ENCODE measurements around the gene CAPSL. TPM values are rescaled to one million over a fixed set of nuclear protein-coding genes. Genes with fewer than 3 reads are reported as not detected.
"Not testable (repeated sequence)": the region's sequence is repeated elsewhere in the genome, so short reads cannot be mapped to it uniquely, and the experiment has no call there.

CAPSL gene
- polyA plus RNA-seq, 3 donors from 2014 or later: not detected

DNA sequence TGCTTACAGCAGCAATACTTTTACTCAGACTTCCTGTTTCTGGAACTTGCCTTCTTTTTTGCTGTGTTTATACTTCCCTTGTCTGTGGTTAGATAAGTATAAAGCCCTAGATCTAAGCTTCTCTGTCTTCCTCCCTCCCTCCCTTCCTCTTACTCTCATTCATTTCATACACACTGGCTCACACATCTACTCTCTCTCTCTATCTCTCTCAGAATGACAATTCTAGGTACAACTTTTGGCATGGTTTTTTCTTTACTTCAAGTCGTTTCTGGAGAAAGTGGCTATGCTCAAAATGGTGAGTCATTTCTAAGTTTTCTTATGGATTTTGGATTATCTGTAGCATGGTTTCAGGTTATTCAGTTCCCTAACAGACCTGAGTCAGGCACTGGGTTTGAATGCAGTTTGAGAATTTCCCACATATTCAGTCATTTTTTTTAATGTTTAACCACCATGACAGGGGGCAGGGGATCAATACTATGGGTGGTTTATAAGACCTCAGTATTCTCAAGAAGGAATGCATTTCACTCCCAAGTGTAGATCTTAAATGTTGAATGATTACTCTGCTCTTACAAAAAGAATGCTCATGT lies 81.6 kb downstream of the CAPSL start, which contains the start of gene IL7R:
Gene IL7R, plus strand, starts transcription at position 127 of the 587 bp plus-strand sequence. Its CDS starts 87 bp downstream, at position 214.
- no peaks in the 10 kb centered on the region for H3K9me3 Mint-ChIP-seq
- H3K27me3 Mint-ChIP-seq (ENCODE audit: low read depth in 3 of 3): peaks cover 0 to 2% (median 2%) of the 10 kb centered on the region in 3 donors
- H3K27ac Mint-ChIP-seq: peak within 1 kb of the TSS; percentile 4 to 94 (median 83)
- peaks cover 29 to 65% of the 10 kb centered on the region in 2 donors for H3K4me1 Mint-ChIP-seq
- DNase-seq: peak; percentile 32 to 44 (median 43)
- peaks cover 0 to 11% (median 7%) of the 10 kb centered on the region in 3 donors for H3K36me3 Mint-ChIP-seq
- peak within 1 kb of the TSS; percentile 36 to 84 (median 64) for H3K4me3 Mint-ChIP-seq

DNA sequence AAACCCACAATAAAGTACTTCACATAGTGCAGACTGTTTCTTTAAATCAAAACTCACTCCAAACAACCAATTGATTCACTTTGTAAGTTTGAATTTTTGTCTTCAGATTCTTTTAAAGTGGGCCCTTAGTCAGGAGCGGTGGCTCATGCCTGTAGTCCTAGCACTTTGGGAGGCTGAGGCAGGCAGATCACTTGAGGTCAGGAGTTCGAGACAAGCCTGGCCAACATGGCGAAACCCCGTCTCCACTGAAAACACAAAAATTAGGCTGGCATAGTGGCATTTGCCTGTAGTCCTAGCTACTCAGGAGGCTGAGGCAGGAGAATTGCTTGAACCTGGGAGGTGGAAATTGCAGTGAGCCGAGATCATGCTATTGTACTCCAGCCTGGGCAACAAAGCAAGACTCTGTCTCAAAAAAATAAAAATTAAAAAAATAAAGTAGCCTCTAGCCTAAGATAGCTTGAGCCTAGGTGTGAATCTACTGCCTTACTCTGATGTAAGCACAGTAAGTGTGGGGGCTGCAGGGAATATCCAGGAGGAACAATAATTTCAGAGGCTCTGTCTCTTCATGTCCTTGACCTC lies 82.1 kb downstream of the CAPSL start:
- not testable (repeated sequence) for DNase-seq; H3K9me3 Mint-ChIP-seq; H3K36me3 Mint-ChIP-seq; H3K27me3 Mint-ChIP-seq (ENCODE audit: low read depth in 3 of 3)
- peak overlapping the region; percentile 36 to 84 (median 64) for H3K4me3 Mint-ChIP-seq
- peak overlapping the region; percentile 4 to 81 (median 72) for H3K27ac Mint-ChIP-seq
- H3K4me1 Mint-ChIP-seq: peaks cover 29 to 59% of the 10 kb centered on the region in 2 donors

DNA sequence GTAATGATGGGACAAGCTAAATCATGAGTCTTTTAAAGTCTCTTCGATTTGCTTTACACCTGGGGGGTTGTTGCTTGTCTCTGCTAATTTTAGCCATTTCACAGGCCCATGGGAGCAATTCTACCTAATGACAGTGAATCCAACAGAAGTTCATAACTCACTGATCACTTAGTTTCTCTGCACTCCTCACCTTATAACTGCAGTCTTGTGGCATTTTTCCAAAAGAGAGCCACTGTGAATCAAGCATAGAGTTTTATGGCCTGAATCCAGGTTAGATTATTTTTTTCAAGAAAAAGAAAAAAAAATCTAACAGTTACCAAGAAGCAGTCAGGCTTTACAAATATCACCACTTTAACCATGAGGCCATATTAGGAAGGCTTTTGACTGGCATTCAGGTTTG lies 83.2 kb downstream of the CAPSL start:
- Mint-ChIP-seq H3K27me3 (ENCODE audit: low read depth in 3 of 3) (peaks cover 0 to 3% (median 0%) of the 10 kb centered on the region in 3 donors), H3K4me1 (peaks cover 29 to 50% of the 10 kb centered on the region in 2 donors), H3K27ac (peak overlapping the region in 5 of 6 donors; percentile 70 to 94 (median 91)), H3K36me3 (no peaks in the 10 kb centered on the region), H3K4me3 (peak overlapping the region in 1 of 5 donors; percentile 4), H3K9me3 (no peaks in the 10 kb centered on the region)
- DNase-seq: no peak

Other genes with a start within 250 kb of the CAPSL start
- gene IL7R, start 81.7 kb downstream of the CAPSL start, polyA plus RNA-seq: 10 to 100 TPM; 36.8 to 70.9 (median 65.6) TPM
- not detected for gene UGT3A1, start 52.8 kb upstream of the CAPSL start, polyA plus RNA-seq
- gene UGT3A2, start 128.3 kb upstream of the CAPSL start, polyA plus RNA-seq: 1 to 10 TPM in 1 of 3 donors, under 1 TPM in 1, not detected in 1; 0.10 to 1.0 TPM
- gene LMBRD2, start 213.3 kb upstream of the CAPSL start, polyA plus RNA-seq: 1 to 10 TPM; 1.8 to 7.3 (median 3.0) TPM
- 10 to 100 TPM; 13.8 to 22.3 (median 16.1) TPM for gene SKP2, start 213.5 kb upstream of the CAPSL start, polyA plus RNA-seq